ENCODE data around the gene PGBD2. TPM values are rescaled to one million over a fixed set of nuclear protein-coding genes. Genes with fewer than 3 reads are reported as not detected.

PGBD2 gene
- total and polyA plus RNA-seq, 2 of the 13 experiments (the other 11 are each of a cell fraction or from before 2014, with no cell fraction given), result 6.0 to 7.4 TPM

DNA sequence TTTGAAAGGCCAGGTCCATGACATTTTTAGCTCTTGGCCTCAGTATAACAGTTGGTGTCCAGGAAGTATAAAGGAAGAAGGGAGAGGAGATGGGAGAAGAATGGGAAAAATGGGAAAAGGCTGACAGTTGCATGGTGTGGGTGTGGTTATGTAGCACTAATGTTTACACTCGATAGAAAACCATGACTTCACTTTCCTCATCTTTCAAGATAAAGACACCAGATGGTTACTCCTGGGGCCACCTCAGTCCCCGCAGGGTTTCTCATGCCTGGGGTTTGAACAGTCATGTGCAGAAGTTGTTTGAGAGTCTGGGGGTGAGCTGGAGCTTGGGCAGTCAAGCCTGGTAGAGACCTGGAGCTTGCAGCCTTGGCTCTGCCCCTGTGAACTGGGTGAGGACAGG is 7.9 kb downstream of the PGBD2 start:
- Histone ChIP-seq H3K36me3 (replicated peaks in 1 of 2; ENCODE audit: control insufficient read depth in 1 of 2, insufficient read depth in 2 of 2, low read length in 2 of 2) (peaks cover 29 to 45% of the 10 kb centered on the region in 2 experiments; a peak in 4 of 5 replicates), H3K4me2 (ENCODE audit: low read depth, low read length) (no peak overlapping the region), H3K4me1 (ENCODE audit: insufficient read depth, low read length) (no peaks in the 10 kb centered on the region), H3K79me2 (ENCODE audit: insufficient read depth, low read length) (peaks cover 6% of the 10 kb centered on the region), H2AFZ (ENCODE audit: low read length) (no peak overlapping the region), H3K27ac (ENCODE audit: extremely low read length, insufficient read depth, low read length) (no peak overlapping the region), H3K27me3 (ENCODE audit: control insufficient read depth in 1 of 2, insufficient read depth in 2 of 2, low read length in 2 of 2) (no peaks in the 10 kb centered on the region), H3K9me3 (ENCODE audit: low read length) (no peaks in the 10 kb centered on the region), H3K9ac (ENCODE audit: insufficient read depth, low read depth, low read length) (no peak overlapping the region), H3K4me3 (replicated peaks in 1 of 3; ENCODE audit: insufficient read depth in 1 of 3, low read depth in 2 of 3, low read length in 3 of 3) (no peak overlapping the region), H4K20me1 (ENCODE audit: insufficient read depth, low read length) (no peaks in the 10 kb centered on the region)
- BruUV-seq (replicated peaks), result no TSS peak
- intact Hi-C loops (cut with micrococcal nuclease; ENCODE audit: unreplicated experiment), result no loop called here
- 96% methylated on average over 2 of the region's 2 CpGs for WGBS (ENCODE audit: low lambda C conversion rate)
- no peak for DNase-seq (ENCODE audit: low spot score)
- in situ Hi-C loops (cut with HindIII; ENCODE audit: extremely low pct_ligation_motif_present, low pct_unique_long_range_greater_than_20kb), result no loop called here
- FAIRE-seq, result no peak
- TF ChIP-seq BORCS8-MEF2B (CRISPR knock-in tag; IDR thresholded peaks at IDR 0.05), result no peak
- ATAC-seq, result no peak
- ChIA-PET POLR2A (no interaction called here), CTCF (ENCODE audit: low intra/inter-chr PET ratio, low total read pairs) (no interaction called here)

DNA sequence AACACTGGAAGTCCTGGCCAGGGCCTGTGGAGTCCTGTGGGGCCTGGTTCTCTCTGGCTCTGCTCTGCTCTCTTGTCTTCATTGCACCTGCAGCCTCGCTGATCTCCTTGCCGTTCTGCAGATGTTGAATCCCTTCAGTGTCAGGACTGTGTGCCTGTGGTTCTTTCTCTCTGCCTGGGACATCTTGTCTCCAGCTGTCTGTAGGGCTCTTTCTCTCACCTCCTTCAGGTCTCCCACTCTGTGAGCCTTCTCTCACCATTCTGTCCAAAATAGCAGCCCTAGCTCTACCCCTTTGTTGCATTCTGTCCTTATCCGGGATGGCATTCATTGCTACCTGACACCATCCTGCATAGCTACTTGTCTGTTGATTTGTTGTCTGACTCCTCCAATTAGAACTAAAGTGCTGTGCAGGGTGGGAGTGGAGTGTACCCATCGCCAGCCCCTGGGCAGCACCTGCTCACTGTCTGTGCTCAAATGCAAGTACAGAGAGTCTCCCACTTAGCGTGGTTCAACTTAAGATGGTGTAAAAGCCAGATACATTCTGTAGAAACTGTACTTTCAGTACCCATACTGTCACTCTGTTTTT is 8.9 kb downstream of the PGBD2 start:
- Histone ChIP-seq H3K27me3 (ENCODE audit: control insufficient read depth in 1 of 2, insufficient read depth in 2 of 2, low read length in 2 of 2) (no peaks in the 10 kb centered on the region), H4K20me1 (ENCODE audit: insufficient read depth, low read length) (no peaks in the 10 kb centered on the region), H3K4me1 (ENCODE audit: insufficient read depth, low read length) (no peaks in the 10 kb centered on the region), H3K27ac (ENCODE audit: extremely low read length, insufficient read depth, low read length) (no peak overlapping the region), H2AFZ (ENCODE audit: low read length) (no peak overlapping the region), H3K36me3 (replicated peaks in 1 of 2; ENCODE audit: control insufficient read depth in 1 of 2, insufficient read depth in 2 of 2, low read length in 2 of 2) (peaks cover 29 to 52% of the 10 kb centered on the region in 2 experiments; a peak in 4 of 5 replicates), H3K9ac (ENCODE audit: insufficient read depth, low read depth, low read length) (no peak overlapping the region), H3K4me3 (replicated peaks in 1 of 3; ENCODE audit: insufficient read depth in 1 of 3, low read depth in 2 of 3, low read length in 3 of 3) (no peak overlapping the region), H3K79me2 (ENCODE audit: insufficient read depth, low read length) (no peaks in the 10 kb centered on the region), H3K9me3 (ENCODE audit: low read length) (no peaks in the 10 kb centered on the region), H3K4me2 (ENCODE audit: low read depth, low read length) (no peak overlapping the region)
- intact Hi-C loops (cut with micrococcal nuclease; ENCODE audit: unreplicated experiment) (no loop called here), in situ Hi-C loops (cut with HindIII; ENCODE audit: extremely low pct_ligation_motif_present, low pct_unique_long_range_greater_than_20kb) (no loop called here)
- ChIA-PET CTCF (ENCODE audit: low intra/inter-chr PET ratio, low total read pairs) (no interaction called here), POLR2A (no interaction called here)
- 99% methylated on average over 5 of the region's 5 CpGs for WGBS (ENCODE audit: low lambda C conversion rate)
- BruUV-seq (replicated peaks), result no TSS peak
- FAIRE-seq, result no peak
- TF ChIP-seq U2AF1 (optimal IDR thresholded peaks at IDR 0.05; ENCODE audit: low read depth, low read length) (no peak), ZNF333 (CRISPR knock-in tag; IDR thresholded peaks at IDR 0.05; ENCODE audit: borderline replicate concordance) (no peak), ZNF607 (CRISPR knock-in tag; IDR thresholded peaks at IDR 0.05; ENCODE audit: borderline replicate concordance) (no peak), ZFP41 (CRISPR knock-in tag; IDR thresholded peaks at IDR 0.05; ENCODE audit: borderline replicate concordance) (no peak), ZNF577 (CRISPR knock-in tag; IDR thresholded peaks at IDR 0.05; ENCODE audit: borderline replicate concordance, low read depth) (no peak), ZNF589 (CRISPR knock-in tag; conservative IDR thresholded peaks at IDR 0.05) (no peak)
- TF ChIP-seq, protein P1, sequence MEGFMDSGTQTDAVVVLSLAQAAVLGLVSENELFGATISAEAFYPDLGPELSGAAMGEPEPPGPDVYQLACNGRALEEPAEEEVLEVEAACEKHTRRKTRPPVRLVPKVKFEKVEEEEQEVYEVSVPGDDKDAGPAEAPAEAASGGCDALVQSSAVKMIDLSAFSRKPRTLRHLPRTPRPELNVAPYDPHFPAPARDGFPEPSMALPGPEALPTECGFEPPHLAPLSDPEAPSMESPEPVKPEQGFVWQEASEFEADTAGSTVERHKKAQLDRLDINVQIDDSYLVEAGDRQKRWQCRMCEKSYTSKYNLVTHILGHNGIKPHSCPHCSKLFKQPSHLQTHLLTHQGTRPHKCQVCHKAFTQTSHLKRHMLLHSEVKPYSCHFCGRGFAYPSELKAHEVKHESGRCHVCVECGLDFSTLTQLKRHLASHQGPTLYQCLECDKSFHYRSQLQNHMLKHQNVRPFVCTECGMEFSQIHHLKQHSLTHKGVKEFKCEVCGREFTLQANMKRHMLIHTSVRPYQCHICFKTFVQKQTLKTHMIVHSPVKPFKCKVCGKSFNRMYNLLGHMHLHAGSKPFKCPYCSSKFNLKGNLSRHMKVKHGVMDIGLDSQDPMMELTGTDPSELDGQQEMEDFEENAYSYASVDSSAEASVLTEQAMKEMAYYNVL (CRISPR knock-in tag; IDR thresholded peaks at IDR 0.05; ENCODE audit: borderline replicate concordance), result no peak
- ATAC-seq, result no peak
- DNase-seq (ENCODE audit: low spot score), result no peak

Data from HepG2 (cell line).